Measurements from ENCODE around the gene NEK5. TPM values are rescaled to one million over a fixed set of nuclear protein-coding genes. Genes with fewer than 3 reads are reported as not detected.

NEK5 gene
- total and polyA plus RNA-seq, 2 experiments from 2014 or later: 0.73 to 1.3 TPM

DNA sequence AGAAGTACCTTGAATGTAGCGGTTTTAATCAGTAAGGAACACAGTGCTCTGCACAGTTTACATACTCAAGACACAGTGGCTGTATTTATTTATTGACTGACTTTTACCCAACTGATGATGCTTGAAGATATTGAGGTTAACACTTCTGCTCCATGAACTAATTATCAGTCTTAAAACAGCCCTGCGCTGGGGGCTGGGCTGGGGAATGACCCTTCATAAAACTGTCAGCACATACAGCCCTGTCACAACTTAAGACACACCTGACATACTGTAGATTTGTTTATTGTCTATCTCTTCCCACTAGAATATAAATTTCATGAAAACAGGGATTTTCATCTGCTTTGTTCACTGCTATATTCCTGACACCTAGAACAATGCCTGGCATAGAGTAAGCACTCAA, 10.8 kb downstream of the NEK5 start (continued):
- TF ChIP-seq ZNF462 (CRISPR knock-in tag; IDR thresholded peaks at IDR 0.05) (no peak), EZH2 (IDR thresholded peaks at IDR 0.05; ENCODE audit: low read depth, unreplicated experiment) (no peak), STAT1 (IDR thresholded peaks at IDR 0.05; ENCODE audit: unreplicated experiment) (no peak), EZH2phosphoT487 (IDR thresholded peaks at IDR 0.05; ENCODE audit: unreplicated experiment) (no peak), CREB1 (CRISPR knock-in tag; IDR thresholded peaks at IDR 0.05; ENCODE audit: low read depth) (no peak), NANOG (IDR thresholded peaks at IDR 0.05; ENCODE audit: borderline replicate concordance) (no peak)

DNA sequence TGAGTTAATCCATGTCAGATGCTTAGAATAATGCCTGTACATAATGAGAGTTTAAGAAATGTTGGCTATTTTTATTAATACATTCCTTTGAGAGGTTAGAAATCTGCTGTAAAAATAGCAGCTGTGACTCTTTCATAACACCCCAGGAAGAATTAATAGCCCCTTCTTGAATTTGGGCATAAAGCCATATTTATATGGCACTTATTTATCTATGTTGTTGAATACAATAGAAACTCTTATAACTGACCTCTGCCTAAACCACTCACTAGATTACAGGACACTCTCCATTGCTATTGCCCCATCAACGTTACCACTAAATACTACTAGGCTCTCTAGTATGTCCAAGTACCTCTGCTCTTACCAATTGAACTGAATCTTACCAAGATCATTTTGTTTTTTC, 16.3 kb downstream of the NEK5 start:
- Mint-ChIP-seq H3K36me3 (ENCODE audit: low read depth) (peaks cover 16% of the 10 kb centered on the region; the same call in 2 of the 3 replicates), H3K4me1 (peaks cover 3% of the 10 kb centered on the region; the same call in 1 of the 3 replicates), H3K27ac (no peak overlapping the region), H3K4me3 (no peak overlapping the region), H3K9me3 (peaks cover 17% of the 10 kb centered on the region; the same call in 2 of the 3 replicates), H3K27me3 (ENCODE audit: insufficient read depth, low read depth, poor library complexity) (no peaks in the 10 kb centered on the region)
- ATAC-seq (no peak), DNase-seq (ENCODE audit: low spot score) (no peak)
- Histone ChIP-seq H3K4me1 (ENCODE audit: insufficient read depth) (no peaks in the 10 kb centered on the region), H3K36me3 (ENCODE audit: insufficient read depth) (no peaks in the 10 kb centered on the region), H3K4me2 (no peak overlapping the region), H4K20me1 (replicated peaks; ENCODE audit: insufficient read depth) (no peaks in the 10 kb centered on the region), H3K27me3 (ENCODE audit: insufficient read depth) (no peaks in the 10 kb centered on the region), H3K27ac (ENCODE audit: low read depth) (no peak overlapping the region), H3K79me2 (replicated peaks; ENCODE audit: insufficient read depth) (no peaks in the 10 kb centered on the region), H3K4me3 (no peak overlapping the region), H3F3A (replicated peaks; ENCODE audit: low read depth) (no peaks in the 10 kb centered on the region), H2AFZ (no peak overlapping the region), H3K9me2 (ENCODE audit: insufficient read depth) (no peaks in the 10 kb centered on the region)
- TF ChIP-seq CREB1 (CRISPR knock-in tag; IDR thresholded peaks at IDR 0.05; ENCODE audit: low read depth) (no peak), EZH2phosphoT487 (IDR thresholded peaks at IDR 0.05; ENCODE audit: unreplicated experiment) (no peak), JUNB (IDR thresholded peaks at IDR 0.05; ENCODE audit: unreplicated experiment) (no peak), EZH2 (IDR thresholded peaks at IDR 0.05; ENCODE audit: low read depth, unreplicated experiment) (no peak), POLR2AphosphoS5 (IDR thresholded peaks at IDR 0.05; ENCODE audit: low read depth) (no peak), ETS1 (IDR thresholded peaks at IDR 0.05) (no peak), STAT1 (IDR thresholded peaks at IDR 0.05; ENCODE audit: unreplicated experiment) (no peak), NANOG (IDR thresholded peaks at IDR 0.05; ENCODE audit: borderline replicate concordance) (no peak), ZNF114 (CRISPR knock-in tag; IDR thresholded peaks at IDR 0.05) (no peak)
- TF ChIP-seq, protein P1, sequence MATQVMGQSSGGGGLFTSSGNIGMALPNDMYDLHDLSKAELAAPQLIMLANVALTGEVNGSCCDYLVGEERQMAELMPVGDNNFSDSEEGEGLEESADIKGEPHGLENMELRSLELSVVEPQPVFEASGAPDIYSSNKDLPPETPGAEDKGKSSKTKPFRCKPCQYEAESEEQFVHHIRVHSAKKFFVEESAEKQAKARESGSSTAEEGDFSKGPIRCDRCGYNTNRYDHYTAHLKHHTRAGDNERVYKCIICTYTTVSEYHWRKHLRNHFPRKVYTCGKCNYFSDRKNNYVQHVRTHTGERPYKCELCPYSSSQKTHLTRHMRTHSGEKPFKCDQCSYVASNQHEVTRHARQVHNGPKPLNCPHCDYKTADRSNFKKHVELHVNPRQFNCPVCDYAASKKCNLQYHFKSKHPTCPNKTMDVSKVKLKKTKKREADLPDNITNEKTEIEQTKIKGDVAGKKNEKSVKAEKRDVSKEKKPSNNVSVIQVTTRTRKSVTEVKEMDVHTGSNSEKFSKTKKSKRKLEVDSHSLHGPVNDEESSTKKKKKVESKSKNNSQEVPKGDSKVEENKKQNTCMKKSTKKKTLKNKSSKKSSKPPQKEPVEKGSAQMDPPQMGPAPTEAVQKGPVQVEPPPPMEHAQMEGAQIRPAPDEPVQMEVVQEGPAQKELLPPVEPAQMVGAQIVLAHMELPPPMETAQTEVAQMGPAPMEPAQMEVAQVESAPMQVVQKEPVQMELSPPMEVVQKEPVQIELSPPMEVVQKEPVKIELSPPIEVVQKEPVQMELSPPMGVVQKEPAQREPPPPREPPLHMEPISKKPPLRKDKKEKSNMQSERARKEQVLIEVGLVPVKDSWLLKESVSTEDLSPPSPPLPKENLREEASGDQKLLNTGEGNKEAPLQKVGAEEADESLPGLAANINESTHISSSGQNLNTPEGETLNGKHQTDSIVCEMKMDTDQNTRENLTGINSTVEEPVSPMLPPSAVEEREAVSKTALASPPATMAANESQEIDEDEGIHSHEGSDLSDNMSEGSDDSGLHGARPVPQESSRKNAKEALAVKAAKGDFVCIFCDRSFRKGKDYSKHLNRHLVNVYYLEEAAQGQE (IDR thresholded peaks at IDR 0.05; ENCODE audit: unreplicated experiment): no peak

All from GM23338 (cell line).